Fibroblast of pulmonary artery (primary cell): ENCODE data around the gene PPP1R1B.

Experiments
- DNase-seq: peaks from one replicate; pipeline ENCODE4 v3.0.0-alpha.2; 2010; ENCODE audit warnings: low read depth
- H3K4me3 ChIP-seq: replicated peaks from 2 replicates; pipeline ENCODE4 v1.5.1; 2011; ENCODE audit warnings: low read depth, mild to moderate bottlenecking, control low read depth, low read length, moderate library complexity
- CTCF ChIP-seq: IDR thresholded peaks from 2 replicates; pipeline ENCODE4 v1.5.1; 2011; ENCODE audit warnings: mild to moderate bottlenecking, control low read depth, low read length, inconsistent platforms; ENCODE audit errors: missing control alignments

The PPP1R1B gene

GRCh38 chr17:39612291-39612894, 14.4 kb upstream of the PPP1R1B start:
- no peak overlapping the region for H3K4me3 ChIP-seq
- DNase-seq: no peak
- no peak for TF ChIP-seq CTCF

DNA sequence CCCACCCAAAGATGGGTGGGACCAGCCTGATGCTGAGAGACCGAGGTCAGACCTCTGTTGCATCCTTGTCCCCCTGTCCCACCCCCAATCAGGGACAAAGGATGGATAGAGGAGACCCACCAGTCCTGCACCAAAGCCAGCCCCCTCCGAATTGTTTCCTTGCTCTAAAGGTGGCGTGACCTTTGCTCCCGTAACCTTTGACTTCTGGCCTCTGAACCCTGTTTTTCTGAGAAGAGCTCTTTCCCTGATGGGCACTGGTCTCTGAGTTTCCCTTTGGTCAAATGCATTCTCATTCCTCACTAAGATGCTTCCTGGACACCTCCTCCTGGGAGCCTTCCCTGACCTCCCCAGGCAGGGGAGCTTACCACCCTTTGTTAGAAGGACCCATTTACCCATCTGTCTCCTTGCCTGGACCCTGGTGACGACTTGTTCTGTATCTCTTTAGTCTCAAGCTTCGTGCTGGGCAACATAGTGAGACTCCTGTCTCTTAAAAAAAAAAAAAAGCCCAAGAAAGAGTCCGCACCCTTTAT, 13.8 kb upstream of the PPP1R1B start:
- no peak for TF ChIP-seq CTCF
- no peak overlapping the region for H3K4me3 ChIP-seq
- no peak for DNase-seq

- no peak for TF ChIP-seq CTCF
- no peak for DNase-seq
- no peak overlapping the region for H3K4me3 ChIP-seq
These were observed 12.1 kb upstream of the PPP1R1B start for GRCh38 chr17:39614545-39615157.

GRCh38 chr17:39615434-39615833, 11.3 kb upstream of the PPP1R1B start:
- no peak overlapping the region for H3K4me3 ChIP-seq
- TF ChIP-seq CTCF: no peak
- DNase-seq: no peak

GRCh38 chr17:39617100-39617445, 9.7 kb upstream of the PPP1R1B start:
- H3K4me3 ChIP-seq: peak overlapping the region; percentile 37
- no peak for DNase-seq
- TF ChIP-seq CTCF: no peak

DNA sequence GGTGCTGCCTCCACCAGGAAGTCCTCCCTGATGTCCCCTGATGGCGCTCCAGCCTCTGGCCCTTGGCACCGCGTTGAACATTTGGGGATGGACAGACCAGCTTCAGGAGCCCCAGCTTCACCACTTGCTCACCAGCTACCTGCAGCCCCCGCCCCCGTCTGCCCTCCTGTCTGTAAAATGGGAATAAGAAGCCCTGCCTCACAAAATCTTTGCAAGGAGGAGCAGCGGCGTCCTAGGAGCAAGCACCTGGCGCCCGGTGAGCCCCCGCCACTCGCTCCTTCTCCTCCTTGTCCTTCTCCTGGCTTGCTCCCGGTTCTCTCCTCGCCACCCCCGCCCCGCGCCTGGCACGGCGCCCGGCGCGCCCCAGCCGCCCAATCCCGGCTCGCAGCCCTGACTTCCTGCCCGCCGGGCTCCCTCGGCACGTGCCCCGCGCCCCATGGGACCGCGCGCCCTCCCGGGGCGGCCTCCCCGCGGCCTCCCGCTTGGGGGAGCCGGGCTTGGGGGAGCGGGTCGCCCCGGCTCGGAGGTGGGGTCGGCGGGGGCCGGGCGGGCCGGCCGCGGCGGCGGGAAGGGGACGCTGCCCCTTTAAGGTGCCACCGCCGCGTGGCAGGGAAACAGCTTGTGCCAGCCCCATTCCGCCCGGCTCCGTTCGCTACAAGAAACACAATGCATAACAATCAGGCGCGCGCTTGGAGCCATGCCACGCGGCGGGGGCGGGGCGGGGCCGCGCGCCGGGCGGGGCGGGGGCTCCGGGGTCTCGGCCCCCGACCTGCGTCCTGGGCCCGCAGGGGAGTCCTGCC, 9.1 kb upstream of the PPP1R1B start:
- no peak for TF ChIP-seq CTCF
- DNase-seq: peak; percentile 57
- H3K4me3 ChIP-seq: peak overlapping the region; percentile 62
